H1 (cell line): ENCODE data around the gene AVP. TPM values are rescaled to one million over a fixed set of nuclear protein-coding genes. Genes with fewer than 3 reads are reported as not detected.

Experiments
- BRCA1 ChIP-seq: IDR thresholded peaks from 2 replicates; pipeline ENCODE4 v1.6.1; 2012; ENCODE audit warnings: low read depth, low read length, improper control_type of control experiment
- KDM1A ChIP-seq: fragments of 200-600, 300-600 bp; sonication (generic); IDR thresholded peaks from 2 replicates; pipeline ENCODE4 v1.7.1; 2016; ENCODE audit warnings: mild to moderate bottlenecking, low read length, borderline replicate concordance
- NANOG ChIP-seq: IDR thresholded peaks from 2 replicates; pipeline ENCODE4 v1.6.1; 2011; ENCODE audit warnings: low read length, low read depth, mild to moderate bottlenecking, inconsistent platforms; ENCODE audit not compliant: insufficient read depth, poor library complexity, severe bottlenecking
- POU5F1 ChIP-seq: IDR thresholded peaks from 2 replicates; pipeline ENCODE4 v1.6.1; 2011; ENCODE audit warnings: low read depth, mild to moderate bottlenecking, low read length, moderate library complexity
- polyA plus RNA-seq, 7 experiments: library from polyadenylated mRNA; depleted of rRNA in 3 of 7; stranded (reverse) in 5 of 7; unstranded in 2 of 7; fragments of >200 nt in 5 of 7; fragments of 200-250 nt in 2 of 7; gene quantifications; 1 replicate in 5 of 7; 2 replicates in 1 of 7; 4 replicates in 1 of 7; pipeline versions ENCODE4 v1.2.1 to v1.2.3, GENCODE V29; 2011 to 2013; ENCODE audit warnings: missing spikeins in 2 of 7, mixed read lengths in 2 of 7
- total RNA-seq: library from RNA; stranded (reverse); fragmentation: NEBNext Ultra II Directional; extraction: Animal tissue kit (Norgen Biotek cat#: 25700); gene quantifications from 2 replicates; pipeline ENCODE4 v1.2.1, GENCODE V29; 2021

AVP gene
- total and polyA plus RNA-seq, 2 of the 8 experiments (the other 6 are each of a cell fraction or from before 2014, with no cell fraction given), result 0.18 TPM; not detected in 1

DNA sequence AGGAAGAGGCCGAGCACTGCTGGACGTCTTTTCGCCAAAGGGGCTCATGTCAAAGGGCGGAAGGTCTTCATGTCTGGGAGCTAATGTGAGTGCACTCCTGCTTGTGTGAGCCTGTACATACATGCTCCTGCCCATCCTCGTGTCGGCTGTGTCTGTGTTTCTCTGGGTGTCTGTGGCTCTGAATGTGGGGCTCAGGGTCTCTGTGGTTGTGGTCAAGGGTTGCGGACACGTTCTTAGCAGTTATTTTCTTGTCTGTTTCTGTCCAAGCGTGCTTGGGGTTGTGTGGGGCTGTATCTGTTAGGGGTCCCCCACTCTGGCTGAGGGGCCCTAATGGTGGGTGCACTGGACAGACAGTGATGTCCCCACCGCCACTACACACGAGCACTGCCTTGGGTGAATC, 2.9 kb downstream of the AVP start (continued):
- no peak for TF ChIP-seq KDM1A
- TF ChIP-seq BRCA1, result no peak
- no peak for TF ChIP-seq NANOG
- TF ChIP-seq POU5F1, result no peak
